GM04503 (cell line): ENCODE data around the gene PPP1R12B.
A peak's percentile ranks its signal among the peaks of the same experiment; 100 is the strongest.
"Not testable (repeated sequence)": the region's sequence is repeated elsewhere in the genome, so short reads cannot be mapped to it uniquely, and the experiment has no call there.

Experiments
- DNase-seq: peaks from one replicate; pipeline ENCODE4 v3.0.0-alpha.2; 2012; ENCODE audit warnings: low read depth

PPP1R12B gene

GRCh38 chr1:202584707-202585589 is 236.4 kb downstream of the PPP1R12B start:
- no peak for DNase-seq

DNA sequence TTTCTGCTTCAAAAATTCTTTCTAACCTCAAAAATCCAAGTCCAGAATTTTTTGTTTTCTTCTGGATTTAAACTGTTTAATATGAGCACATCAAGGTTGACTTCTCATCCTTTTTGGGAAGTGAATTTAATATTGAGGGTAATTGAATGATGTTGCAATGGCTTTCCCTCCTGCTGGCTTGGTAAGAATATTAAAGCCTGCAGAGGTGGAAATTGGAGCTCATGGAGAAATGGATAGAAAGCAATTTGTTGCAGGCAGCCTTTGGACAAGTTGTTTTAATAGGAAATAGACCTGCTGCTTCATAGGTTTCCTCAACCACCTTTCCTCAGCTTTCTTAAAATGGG is 237.1 kb downstream of the PPP1R12B start:
- no peak for DNase-seq

- DNase-seq, result no peak
Measured at GRCh38 chr1:202586018-202586821, 237.7 kb downstream of the PPP1R12B start.

DNA sequence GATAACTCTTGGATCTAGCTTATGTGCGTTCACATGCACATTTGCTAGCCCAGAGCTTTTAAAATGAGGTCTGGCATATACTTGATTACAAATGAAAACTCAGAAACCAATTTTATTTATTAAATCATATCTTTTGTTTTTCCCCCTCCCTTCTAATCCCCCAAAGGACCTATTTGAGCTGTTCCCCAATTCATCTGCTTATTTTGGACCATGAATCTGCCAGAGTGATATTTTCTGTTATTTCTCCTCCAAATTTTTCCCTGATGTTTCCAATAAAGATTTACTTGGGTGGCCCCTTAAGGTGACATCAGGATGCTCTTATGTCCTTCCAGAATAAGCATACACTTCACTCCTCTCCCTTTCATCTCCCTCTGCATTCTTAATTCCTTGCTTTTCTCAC is 238.4 kb downstream of the PPP1R12B start:
- no peak for DNase-seq

DNA sequence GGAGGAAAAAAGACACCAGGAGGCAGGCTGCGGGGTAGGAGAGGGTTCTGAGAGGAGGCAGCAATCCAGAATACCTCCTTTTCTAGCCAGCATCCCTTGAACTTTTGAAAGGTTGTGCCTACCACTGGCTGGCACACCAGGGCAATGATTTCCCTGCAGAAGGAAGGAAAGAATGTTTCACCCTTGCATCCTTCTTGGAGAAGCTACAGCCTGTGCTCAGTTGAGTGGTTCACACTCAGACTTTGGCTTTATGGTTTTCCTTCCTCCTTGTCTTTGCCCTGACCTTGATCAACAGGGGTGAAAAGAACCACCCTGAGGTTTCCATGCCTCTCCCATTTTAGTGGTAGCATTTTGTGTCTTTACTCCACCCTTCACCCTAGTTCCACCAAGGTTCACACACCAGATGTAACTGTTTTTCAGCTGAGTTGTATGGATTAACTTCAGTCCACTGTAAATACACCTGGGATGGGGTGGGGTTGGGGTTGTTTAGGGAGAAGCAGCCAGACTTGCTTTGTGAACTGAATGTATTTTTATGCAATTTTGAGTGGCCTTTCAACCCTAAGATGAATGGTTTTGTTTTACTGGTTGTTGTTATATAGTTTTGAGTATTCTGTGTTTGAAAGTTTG is 239.5 kb downstream of the PPP1R12B start:
- DNase-seq, result no peak

DNA sequence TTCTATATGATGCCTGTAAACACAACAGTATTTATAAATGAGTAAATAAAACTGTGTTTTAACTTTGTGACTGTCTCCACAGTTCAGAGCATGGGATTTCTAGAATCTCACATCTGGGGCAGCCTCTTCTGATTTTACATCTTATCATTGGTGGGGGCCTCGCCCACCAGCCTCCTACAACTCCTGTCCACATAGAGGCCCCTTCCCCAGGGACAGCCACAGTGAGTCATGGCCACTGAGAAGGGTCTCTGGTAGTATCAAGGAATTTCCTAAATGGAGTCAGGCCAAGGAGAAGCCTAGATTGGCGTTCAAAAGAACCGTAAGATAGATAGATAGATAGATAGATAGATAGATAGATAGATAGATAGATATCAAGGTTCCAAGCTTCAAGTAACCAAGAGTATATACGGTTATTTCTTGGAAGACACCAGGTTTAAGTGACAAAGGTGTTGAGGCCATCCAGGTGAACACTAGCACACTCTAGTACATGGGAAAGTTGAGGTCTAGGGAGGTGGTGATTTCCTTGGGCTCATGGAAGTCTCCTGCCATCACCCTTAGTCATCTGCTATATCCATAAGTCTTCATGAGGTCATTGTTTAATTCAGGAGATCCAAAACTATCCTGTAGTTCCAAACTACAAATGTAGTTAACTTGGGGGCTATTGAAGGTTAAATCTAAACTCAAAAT is 240.1 kb downstream of the PPP1R12B start:
- DNase-seq, result no peak

- DNase-seq, result peak; percentile 99
Measured at GRCh38 chr1:202589190-202589930, 240.9 kb downstream of the PPP1R12B start.

DNA sequence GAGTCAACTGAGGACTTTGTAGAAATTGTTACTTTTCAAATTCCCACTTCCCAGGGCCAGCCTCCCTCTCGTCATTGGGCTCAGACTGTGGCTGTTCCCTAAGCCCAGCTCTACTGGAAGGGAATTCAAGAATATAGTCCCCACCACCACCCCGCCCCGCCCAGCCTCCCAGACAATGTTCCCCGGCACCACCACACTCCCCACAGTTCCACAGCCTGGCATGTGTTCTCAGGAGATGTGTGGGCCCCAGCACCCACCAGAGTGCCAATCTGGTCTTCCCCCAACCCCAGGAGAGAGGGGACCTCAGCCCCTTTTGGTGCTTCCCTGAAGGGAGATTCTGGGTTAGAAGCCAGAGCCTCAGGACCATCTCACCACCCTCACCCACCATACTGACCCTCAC is 241.6 kb downstream of the PPP1R12B start:
- DNase-seq, result no peak

DNA sequence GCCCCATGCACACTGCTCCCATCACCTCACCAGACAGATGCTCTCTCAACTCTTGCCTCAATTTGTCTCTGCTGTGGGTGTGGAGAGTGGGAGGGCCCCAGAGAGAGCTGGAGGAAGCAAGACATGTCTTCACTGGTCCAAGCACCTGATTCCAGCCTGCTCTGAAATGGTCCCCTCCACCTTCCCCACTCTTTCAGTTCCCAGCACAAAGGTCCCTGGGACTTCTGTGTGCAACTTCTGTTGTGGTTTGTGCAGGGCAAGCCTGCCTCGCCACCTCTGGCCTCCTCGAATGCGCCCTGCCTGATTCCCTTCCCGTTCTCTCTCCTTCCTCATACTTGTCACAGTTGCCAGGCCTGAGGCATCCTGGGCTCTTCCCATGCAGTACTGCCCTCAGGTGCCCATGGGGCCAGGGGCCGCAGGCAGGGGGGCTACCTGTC is 242.5 kb downstream of the PPP1R12B start:
- no peak for DNase-seq

- DNase-seq, result no peak
Measured at GRCh38 chr1:202591515-202591914, 243.0 kb downstream of the PPP1R12B start.

DNA sequence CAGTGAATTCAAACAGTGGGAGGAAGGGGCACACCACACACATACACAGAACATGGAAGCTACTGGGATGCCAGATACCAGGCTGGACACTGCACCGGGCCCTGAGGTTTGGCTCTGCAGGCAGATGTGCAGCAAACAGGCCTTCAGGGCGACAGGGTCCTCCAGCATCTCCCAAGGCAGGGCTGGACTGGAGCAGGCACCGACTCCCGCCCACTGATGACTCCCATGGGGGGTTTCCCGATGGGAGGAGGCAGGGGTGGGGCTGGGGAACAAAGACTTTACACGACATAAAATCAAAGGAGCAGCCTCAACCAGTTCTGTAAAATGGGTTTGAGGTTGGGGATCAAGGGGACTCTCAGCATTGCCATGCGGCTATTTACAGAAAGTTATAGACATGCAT is 243.6 kb downstream of the PPP1R12B start:
- DNase-seq, result no peak

DNA sequence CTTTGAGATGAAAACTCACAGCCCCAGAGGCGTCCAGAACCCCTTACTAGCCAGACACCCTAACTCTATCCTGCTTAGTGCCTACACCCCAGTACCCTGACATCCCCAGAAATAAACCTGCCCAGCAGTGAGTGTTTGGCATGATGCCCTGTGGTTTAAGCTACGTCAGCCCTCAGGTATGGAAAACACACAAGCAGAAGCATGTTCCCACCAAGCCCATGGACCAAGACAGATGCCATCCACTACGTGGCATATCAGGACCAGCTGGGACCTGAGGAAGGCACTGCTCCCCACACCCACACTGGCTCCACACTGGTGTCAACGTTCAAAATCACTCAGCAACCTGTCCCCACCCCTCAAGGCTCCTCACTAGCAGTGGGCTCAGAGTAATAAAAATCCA is 245.3 kb downstream of the PPP1R12B start:
- no peak for DNase-seq

GRCh38 chr1:202596638-202597037 is 248.1 kb downstream of the PPP1R12B start:
- DNase-seq, result no peak

DNA sequence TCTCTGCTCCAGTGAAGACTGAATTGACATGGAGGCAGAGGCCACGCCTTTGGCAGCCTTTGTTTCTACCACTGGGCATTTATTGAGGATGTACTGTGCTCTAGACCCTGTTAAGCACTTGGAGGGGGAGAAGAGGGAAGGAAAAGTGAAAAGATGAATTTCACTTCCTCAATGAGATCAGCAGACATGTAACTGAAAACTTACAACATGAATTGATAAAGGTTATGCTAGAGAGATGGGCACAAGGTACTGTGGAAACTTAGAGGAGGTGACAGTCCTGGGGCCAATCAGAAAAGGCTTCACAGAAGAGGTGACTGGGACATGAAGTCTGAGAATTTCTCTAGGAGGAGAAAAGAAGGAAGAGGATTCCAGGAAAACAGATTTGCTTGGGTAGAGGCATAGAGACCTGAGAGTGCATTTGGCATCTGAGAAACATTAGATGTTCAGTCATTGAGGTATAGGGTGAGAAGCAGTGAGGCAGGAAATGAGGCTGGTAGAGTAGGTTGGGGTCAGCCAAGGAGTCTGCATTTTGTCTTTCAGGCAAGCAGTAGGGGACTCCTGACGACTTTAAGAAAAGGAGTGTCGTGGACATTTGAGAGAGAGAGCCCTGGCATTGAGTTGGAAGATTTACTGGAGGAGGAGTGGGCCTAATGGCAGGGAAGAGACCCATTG is 248.7 kb downstream of the PPP1R12B start:
- DNase-seq, result no peak

DNA sequence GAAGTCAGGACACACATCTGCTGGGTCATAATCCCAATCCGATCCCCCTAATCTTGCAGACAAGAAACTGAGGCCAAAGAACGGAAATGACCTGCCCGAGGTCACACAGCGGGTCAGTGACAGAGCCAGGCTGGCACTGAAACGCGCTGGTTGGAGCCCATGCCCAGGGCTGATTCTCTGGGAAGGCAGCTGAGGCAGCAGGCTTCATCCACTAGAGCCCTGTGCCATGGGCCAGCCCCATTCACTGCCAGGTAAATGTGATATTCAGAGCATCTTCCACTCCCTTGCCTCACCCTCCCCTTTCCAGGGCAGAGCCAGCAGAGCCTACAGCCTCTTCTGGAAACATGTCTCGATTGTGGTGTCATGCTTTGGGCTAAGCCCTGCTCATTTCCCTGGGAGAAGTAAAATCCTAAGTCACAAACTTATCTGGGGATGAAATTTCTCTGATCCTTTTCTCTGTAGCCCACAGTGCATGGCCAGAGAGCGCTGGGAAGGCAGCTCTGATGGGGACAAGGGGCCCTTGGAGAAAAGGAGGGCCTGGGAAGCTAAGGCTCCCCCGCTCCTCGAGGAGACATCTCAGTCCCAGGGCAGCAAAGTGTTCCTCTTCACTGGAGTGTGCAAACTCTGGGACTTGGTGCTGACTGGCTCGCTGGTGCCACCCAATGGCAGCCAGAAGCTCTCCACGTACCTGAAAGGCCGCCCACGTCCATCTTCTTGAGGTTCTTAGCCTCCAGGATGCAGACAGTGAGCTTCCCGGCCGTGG is 251.4 kb downstream of the PPP1R12B start:
- DNase-seq, result no peak

GRCh38 chr1:202600432-202601041 is 252.0 kb downstream of the PPP1R12B start:
- no peak for DNase-seq

DNA sequence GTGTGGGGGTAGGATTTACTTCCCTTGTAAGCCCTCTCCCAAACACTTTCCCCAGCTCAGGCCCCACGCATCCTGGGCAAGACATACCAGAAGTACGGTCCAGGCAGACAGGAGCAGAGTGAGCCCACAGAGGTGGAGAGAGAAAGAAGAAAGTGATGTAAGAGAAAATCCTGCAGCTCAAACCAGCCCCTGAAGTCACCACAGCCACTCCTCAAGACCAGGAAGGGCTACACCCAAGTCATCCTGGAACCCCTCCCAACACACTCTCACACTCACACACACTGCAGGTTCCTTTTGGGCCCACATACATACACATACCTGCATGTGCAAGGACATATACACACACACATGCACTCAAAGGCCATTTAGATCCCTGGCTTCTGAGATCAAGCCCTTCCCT is 254.9 kb downstream of the PPP1R12B start:
- DNase-seq, result no peak

DNA sequence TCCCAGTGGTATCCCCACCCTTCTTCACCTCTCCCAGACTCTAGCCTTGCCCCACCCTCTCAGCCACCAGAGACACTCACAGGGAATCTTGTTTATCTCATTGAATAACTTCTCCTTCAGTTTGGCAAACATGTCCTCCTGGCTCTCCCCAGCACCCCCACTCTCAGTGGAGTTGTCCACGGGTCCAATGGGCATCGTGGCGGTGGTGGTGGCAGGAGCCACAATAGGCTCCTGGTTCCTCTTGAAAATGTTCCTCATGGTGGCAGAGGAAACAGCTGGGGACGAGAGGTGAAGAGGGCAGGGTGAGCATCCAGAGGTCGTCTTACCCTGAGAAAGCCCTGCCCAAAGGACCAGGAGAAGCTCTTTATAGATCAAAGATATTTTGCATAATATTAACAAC is 257.0 kb downstream of the PPP1R12B start:
- DNase-seq, result no peak

- not testable (repeated sequence) for DNase-seq
Measured at GRCh38 chr1:202612036-202612435, 263.5 kb downstream of the PPP1R12B start.

DNA sequence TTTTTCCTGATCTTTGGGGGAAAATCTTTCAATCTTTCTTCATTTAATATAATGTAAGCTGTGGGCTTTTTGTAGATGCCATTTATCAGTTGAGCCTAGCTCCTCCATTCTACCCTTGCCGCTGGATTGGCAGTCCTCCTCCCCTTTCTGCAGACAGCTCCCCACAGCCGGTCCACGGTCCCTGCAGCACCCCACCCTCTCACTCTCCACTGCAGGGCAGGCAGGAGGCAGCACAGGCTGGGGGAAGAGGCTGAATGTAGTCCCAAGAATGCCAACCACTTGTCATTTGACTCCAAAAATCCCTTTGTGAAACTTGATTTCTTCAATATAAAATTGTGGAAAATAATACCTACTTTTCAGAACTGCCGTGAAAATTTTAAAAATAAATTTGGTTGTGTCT is 265.1 kb downstream of the PPP1R12B start:
- no peak for DNase-seq
